HG03354 (cell line): ENCODE measurements around the gene LIMA1.
A peak's percentile ranks its signal among the peaks of the same experiment; 100 is the strongest.
"Not testable (repeated sequence)": the region's sequence is repeated elsewhere in the genome, so short reads cannot be mapped to it uniquely, and the experiment has no call there.

Experiments
- ATAC-seq: cut with Tn5 transposase; IDR thresholded peaks from one replicate; pipeline ENCODE4 v1.9.1; 2021; ENCODE audit warnings: mild to moderate bottlenecking; ENCODE audit not compliant: unreplicated experiment, poor library complexity, severe bottlenecking

The LIMA1 gene

GRCh38 chr12:50251619-50252252, 31.6 kb downstream of the LIMA1 start:
- no peak for ATAC-seq

- ATAC-seq = no peak
These were observed 33.7 kb downstream of the LIMA1 start for GRCh38 chr12:50249464-50250182.

- ATAC-seq = no peak
These were observed 34.4 kb downstream of the LIMA1 start for GRCh38 chr12:50248883-50249282.

DNA sequence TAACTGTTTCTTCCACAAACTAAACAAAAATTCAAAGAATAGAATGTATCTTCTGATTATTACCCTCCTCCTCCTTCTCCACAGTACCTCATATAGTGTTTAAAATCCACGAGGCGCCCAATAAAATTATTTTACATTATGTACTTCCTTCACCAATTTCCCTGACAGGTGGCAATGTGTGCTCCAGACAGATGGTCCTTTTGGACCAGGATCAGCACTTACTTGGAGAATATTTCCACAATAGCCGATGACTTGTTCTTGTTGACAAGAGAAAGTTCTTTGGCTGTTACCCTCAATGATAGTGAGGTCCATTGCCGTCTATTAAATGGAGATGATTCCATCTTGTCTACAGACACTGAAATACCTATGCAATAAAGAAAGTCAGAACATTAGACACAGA, 34.9 kb downstream of the LIMA1 start:
- ATAC-seq = no peak

- ATAC-seq = not testable (repeated sequence)
These were observed 35.7 kb downstream of the LIMA1 start for GRCh38 chr12:50247665-50248064.

DNA sequence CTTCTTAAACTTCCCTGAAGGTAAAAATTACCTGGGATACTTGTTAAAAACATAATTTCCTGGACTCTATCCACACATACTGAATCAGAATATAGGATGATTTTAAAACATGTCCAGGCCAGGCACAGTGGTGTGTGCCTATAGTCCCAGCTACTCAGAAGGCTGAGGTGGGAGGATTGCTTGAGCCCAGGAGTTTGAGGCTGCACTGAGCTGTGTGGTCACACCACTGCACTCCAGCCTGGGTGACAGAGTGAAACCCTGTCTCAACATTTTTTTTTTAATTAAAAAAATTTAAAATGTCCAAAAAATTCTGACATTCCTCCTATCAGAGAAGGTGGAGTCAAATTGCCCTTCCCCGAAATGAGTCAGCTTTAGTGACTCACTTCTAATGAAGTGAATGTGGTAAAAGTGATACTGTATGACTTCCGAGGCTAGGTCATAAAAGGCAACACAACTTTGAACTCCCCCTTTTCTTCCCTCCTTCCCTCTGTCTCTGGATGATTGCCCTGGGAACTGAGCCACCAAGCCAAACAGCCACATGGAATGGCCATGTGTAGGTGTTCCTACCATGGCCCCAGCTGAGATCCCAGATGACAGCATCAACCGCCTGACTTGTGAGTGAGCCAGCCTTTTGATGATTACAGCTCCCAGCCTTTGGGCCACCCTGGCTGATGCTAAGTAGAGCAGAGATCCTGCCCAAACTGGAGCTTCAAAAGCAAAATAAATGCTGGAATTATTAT, 36.3 kb downstream of the LIMA1 start:
- peak; percentile 68 for ATAC-seq

GRCh38 chr12:50246197-50246865, 37.0 kb downstream of the LIMA1 start:
- no peak for ATAC-seq

DNA sequence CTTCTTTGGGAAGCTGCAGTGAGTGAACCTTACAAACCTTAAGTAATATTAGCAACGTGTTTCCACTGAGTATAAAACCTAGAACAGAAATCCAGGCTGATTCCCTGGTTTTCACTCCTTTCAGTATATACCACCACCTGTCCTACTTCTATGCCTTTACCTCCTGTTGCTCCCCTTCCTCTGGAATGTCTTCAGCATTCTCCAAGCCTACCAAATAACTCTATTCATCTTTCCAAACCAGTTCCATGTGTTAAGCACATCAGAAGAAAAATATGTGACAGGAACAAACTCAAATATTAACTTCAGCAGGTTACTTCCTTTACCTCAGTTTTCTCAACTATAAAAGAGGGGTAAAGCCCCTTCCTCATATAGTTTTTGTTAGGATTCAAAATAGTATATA, 39.8 kb downstream of the LIMA1 start:
- ATAC-seq = no peak

GRCh38 chr12:50242751-50243191, 40.5 kb downstream of the LIMA1 start:
- ATAC-seq = no peak

DNA sequence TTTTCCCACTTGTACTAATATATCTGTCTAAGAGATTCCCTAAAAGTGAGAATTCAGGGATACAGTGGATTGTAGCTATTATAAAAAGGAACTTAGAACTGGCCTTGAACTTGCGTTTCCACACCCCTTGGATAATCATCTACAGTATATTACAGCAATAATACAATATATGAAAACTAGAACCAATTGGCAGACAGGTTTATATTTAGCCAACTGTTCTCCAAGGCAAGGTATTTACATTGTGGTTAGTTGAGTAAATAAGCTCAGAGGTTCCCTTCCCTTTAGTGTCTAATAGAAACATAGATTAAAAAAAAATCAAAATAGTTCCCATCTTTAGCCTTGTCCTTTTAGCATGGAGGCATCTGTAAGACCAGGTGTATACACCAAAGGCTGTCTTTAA, 42.1 kb downstream of the LIMA1 start:
- ATAC-seq = no peak

GRCh38 chr12:50240792-50241114, 42.6 kb downstream of the LIMA1 start:
- no peak for ATAC-seq

- no peak for ATAC-seq
These were observed 43.1 kb downstream of the LIMA1 start for GRCh38 chr12:50240096-50240791.

DNA sequence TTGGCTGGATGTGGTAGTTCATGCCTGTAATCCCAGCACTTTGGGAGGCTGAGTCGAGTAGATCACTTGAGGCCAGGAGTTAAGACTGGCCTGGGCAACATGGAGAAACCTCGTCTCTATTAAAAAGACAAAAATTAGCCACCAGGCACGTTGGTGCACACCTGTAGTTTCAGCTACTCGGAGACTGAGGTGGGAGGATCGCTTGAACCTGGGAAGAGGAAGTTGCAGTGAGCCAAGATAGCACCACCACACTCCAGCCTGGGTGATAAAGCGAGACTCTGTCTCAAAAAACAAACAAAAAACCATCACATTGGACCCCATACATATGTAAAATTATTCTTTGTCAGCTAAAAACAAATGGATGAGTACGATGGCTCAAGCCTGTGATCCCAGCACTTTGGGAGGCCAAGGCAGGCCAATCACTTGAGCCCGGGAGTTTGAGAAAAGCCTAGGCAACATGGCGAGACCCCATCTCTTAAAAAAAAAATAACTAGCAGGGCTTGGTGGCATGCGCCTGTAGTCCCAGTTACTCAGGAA, 43.9 kb downstream of the LIMA1 start:
- no peak for ATAC-seq

GRCh38 chr12:50234347-50234746, 49.0 kb downstream of the LIMA1 start:
- no peak for ATAC-seq

- ATAC-seq = no peak
These were observed 50.5 kb downstream of the LIMA1 start for GRCh38 chr12:50232771-50233209.

DNA sequence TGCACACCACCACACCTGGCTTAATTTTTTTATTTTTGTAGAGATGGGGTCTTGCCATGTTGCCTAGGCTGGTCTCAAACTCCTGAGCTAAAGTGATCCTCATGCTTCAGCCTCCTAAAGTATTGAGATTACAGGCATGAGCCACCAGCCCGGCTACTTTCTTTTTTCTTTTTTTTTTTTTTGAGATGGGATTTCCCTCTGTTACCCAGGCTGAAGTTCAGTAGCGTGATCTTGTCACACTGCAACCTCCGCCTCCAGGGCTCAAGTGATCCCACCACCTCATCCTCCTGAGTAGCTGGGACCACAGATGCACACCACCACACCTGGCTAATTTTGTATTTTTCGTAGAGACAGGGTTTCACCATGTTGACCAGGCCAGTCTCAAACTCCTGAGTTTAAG, 51.1 kb downstream of the LIMA1 start:
- no peak for ATAC-seq

DNA sequence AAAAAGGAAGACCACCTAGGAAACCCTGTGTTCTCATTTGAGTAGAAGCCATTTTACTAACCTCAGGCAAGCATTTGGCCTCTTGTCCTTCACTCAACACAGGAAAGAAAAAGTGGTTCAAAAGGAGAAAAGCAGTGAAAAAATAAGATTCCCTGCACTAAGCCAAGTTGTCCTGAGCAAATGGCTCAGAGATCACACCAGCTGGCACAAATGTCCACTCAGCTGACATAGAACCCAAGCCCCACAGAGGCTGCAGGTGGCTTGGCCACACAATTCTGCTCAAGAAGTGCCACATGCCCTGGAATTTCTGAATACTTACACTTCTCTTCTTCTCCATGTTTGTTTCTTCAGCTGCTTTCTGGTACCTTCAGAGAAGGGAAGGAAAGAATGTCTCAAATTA, 52.0 kb downstream of the LIMA1 start:
- no peak for ATAC-seq

DNA sequence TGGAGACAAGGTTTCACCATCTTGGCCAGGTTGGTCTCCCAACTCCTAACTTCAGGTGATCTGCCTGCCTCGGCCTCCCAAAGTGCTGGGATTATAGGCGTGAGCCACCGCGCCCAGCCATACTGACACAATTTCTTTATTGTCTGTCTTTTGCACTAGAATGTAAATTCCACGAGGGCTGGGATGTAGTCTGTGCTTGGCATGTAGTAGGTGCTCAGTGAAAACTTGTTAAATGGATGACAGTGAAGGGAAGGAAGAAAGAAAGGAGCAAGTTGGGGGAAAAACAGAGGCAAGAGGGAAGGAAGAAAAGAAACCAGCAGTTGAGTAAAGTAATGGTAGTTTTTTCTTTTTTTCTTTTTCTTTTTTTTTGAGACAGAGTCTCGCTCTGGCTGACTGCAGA, 53.1 kb downstream of the LIMA1 start:
- no peak for ATAC-seq

DNA sequence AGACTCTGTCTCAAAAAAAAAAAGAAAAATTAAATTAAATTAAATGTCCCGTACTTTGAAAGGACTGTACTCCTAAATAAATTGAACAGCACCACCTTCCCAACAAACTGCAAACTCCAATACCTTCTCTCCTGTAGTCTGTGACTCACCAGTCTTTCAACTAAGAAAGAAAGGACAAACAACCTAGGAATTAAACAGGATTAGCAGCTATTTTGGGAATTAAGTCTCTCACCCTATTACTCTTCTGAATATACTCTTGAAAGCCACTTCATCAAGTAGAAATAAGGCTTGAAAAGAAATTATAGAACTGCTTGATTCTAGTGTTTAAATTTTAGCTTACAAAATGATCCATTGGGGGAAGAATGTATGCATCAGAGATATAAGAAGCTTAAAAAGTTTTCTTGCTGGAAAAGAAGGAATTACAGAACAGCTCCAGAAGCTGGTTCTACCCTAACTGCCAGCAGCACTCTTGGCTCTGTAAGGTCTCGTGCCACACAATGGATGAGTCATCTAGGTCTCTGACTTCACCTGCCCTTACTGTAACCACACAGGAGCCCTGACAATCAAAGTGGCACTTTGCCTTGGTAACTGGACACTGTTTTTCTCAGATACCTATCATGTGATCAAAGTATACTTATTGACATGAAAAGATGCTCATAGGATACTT, 59.2 kb downstream of the LIMA1 start:
- ATAC-seq = peak; percentile 49
